NCI-H748 treated with DMSO at 0.1 percent for 48 hours (cell line): ENCODE measurements around the gene DGAT2L6.
A peak's percentile ranks its signal among the peaks of the same experiment; 100 is the strongest.
"Not testable (repeated sequence)": the region's sequence is repeated elsewhere in the genome, so short reads cannot be mapped to it uniquely, and the experiment has no call there.

Experiments used
- DNase-seq: peaks from one replicate; lab custom pipeline; 2025; lab: John Stamatoyannopoulos, UW

Gene DGAT2L6

GRCh38 chrX:70196961-70197720 lies 19.9 kb downstream of the DGAT2L6 start:
- DNase-seq: peak; percentile 64

DNA sequence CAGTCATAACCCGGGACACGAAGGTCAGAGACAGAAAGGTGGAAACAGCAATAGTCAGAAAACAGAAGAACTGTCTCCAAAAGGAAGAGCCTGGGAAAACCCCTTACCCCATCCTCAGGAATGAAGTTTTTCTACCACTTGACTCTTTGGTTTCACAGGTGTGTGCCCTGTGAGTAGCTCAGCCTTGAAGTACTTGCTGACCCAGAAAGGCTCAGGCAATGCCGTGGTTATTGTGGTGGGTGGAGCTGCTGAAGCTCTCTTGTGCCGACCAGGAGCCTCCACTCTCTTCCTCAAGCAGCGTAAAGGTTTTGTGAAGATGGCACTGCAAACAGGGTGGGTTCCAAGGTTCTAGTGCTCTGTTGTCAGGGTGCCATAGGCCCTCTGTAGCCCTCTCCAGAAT lies 24.4 kb downstream of the DGAT2L6 start:
- no peak for DNase-seq

GRCh38 chrX:70208479-70208878 lies 31.2 kb downstream of the DGAT2L6 start:
- peak; percentile 12 for DNase-seq

- peak; percentile 15 for DNase-seq
Observed at GRCh38 chrX:70209570-70209969, 32.3 kb downstream of the DGAT2L6 start.

DNA sequence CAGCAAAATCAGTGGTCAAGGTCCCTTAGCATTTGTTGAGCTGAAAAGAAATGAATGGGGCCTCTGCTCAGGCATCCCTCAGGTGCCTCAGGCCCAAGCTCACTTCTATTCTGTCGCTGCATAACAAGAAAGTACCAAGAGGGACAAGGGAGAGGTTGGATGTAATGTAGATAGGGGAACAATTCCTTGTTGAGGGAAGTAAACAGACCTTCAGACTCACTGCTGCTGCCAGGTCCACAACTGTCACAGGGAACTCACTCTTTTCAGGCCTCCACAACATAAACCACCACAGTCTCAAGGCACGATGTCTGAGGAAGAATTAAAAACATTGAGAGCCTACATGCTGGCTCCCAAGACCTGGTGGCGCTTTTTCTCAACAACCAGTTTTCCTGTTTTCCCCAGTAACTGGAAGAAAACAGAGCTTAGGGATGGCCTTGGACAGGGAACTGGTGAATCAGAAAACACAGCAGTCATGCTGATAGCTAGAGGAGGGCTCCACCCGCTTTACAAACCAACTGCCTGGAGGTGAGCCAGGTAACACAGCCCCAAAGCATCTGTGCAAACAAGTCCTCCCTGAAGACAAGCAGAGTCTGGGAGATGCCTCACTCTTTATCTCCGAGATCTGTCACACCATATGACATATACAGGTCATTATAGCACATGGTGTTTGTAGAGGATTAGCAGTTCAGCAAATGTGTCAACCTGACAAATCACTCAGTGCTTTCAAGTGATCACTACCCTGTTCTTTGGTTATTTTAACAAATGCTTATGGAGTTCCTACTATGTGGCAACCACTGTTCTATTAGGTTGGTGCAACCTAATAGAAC lies 42.9 kb downstream of the DGAT2L6 start:
- DNase-seq: peak; percentile 87

- no peak for DNase-seq
Observed at GRCh38 chrX:70226048-70226447, 48.8 kb downstream of the DGAT2L6 start.

DNA sequence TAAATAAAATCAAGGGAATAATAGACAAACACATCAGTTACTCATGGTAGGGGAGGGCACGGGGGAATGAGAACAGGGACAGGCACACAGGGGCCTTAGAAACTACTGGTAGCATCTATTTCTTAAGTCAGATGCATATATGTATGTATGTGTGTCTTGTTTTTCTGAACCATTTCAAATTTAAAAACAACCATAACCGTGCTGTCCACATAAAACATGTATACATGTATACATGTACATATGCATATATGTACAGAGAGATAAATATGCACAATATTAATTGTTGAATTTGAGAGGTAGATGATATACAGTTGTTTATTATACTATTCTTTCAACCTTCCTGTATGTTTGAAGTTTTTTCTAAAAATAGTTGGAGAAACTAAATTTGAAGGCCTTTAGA lies 49.4 kb downstream of the DGAT2L6 start:
- no peak for DNase-seq

- no peak for DNase-seq
Observed at GRCh38 chrX:70231666-70232065, 54.4 kb downstream of the DGAT2L6 start.

GRCh38 chrX:70234355-70234754 lies 57.1 kb downstream of the DGAT2L6 start, which contains the start of gene AWAT1:
Gene AWAT1 (plus strand): TSS chrX:70234655. CDS start chrX:70234696, 41 bp downstream.
- no peak for DNase-seq

DNA sequence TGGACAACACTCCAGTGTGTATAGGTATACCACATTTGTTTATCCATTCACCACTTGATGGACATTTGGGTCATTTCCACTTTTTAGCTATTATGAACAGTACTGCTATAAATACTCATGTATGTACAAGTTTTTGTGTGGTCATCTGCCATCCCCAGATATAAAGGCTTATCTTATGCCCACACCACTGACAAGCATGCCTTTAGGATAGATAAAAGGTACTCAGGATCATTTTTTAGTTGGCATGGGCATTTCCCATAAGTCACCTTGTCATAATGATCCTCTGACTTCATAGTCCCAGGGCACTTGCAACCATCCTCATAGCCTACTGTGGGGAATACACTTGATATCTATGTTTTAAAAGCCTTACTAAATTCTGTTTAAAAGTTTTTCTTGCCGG lies 63.5 kb downstream of the DGAT2L6 start:
- no peak for DNase-seq

DNA sequence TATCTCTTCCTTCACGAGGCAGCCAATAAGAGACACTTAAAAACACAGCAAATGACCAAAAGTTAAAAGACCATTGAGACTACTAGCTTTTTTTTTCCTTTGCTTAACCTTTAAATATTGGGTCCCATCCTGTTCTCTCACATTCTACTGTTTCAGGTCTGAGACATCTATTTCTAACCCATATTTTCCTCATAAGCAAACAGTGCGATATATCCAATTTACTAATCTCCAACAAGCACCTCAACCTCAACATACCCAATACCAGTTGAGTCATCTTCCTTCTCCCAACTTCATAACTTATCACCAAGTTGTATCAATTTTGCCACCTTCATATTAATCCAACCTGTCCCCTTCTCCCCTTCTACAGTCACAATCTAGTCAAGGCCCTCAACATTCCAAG lies 64.2 kb downstream of the DGAT2L6 start:
- no peak for DNase-seq

DNA sequence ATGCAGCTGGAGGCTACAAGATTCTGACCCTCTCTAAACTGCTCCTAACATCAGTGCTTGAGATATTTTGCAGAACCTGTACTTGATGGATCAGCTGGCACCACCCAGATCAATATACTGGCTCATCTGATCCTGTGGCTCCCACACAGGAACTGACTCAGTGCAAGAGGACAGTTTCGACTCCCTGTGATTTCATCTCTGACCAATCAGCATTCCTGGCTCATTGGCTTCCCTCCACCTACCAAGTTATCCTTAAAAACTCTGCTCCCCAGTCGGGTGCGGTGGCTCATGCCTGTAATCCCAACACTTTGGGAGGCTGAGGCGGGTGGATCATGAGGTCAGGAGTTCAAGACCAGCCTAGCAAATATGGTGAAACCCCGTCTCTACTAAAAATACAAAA lies 66.3 kb downstream of the DGAT2L6 start:
- not testable (repeated sequence) for DNase-seq

DNA sequence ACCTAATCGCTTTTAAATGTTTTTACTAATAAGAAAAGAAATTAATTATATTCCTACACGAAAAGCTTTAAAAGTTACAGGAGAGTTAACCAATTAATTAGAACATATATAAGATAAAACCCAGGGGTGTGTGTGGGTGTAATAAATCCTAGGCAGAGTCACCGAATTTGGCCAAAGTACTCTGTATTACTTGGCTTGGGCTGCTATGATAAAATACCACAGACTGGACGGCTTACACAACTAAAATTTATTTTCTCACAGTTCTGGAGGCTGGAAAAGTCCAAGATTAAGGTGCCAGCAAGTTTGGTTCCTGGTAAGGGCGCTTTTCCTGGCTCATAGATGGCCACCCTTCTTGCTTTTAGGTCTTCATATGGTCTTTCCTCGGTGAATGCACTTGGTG lies 67.6 kb downstream of the DGAT2L6 start:
- DNase-seq: no peak

- DNase-seq: no peak
Observed at GRCh38 chrX:70247252-70247651, 70.0 kb downstream of the DGAT2L6 start.

DNA sequence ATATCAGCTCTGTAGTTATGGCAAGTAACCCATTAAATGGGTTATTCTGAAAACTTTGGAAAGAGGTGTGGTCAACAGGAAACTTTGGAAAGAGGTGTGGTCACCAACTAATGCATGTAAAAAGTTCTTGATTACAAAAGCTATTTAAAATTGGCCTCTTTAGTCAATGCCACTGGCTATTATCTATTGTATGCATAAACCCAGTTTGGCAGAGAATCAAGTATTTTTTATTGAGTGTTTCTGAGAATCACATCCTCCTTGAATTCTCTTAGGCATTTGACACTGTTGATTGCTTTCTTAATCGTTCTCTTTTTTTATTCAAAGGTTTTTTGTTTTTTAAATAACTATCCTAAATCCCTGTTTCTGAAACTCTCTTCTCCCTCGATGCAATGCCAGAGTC lies 75.2 kb downstream of the DGAT2L6 start:
- DNase-seq: no peak

- no peak for DNase-seq
Observed at GRCh38 chrX:70253377-70254062, 76.2 kb downstream of the DGAT2L6 start.

- DNase-seq: no peak
Observed at GRCh38 chrX:70254063-70254400, 76.7 kb downstream of the DGAT2L6 start.

DNA sequence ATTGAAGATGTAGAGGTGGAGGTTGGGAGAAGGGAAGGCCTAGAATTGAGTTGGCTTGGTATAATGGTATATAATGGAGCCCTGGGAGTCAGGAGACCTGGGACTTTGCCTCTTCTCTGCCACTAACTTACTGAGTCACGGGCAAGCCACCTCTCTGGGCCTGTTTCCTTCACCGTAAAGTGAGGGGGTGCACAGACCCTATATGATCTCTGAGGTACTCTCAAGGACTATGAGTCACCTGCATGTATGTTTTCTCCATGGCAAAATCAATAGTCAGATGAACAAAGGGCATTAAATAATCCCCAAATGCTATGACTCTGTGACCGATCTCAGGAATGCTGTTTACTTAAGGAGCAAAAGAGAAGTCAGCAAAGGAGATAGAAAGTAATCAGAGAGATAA lies 77.6 kb downstream of the DGAT2L6 start:
- no peak for DNase-seq
